NOMO-1 (cell line): ENCODE measurements around the gene HDAC9.

Experiments
- DNase-seq, 2 experiments: peaks; one replicate each; lab custom pipeline; 2025; ENCODE audit not compliant: unreplicated experiment in 2 of 2; lab: John Stamatoyannopoulos, UW

Gene HDAC9

DNA sequence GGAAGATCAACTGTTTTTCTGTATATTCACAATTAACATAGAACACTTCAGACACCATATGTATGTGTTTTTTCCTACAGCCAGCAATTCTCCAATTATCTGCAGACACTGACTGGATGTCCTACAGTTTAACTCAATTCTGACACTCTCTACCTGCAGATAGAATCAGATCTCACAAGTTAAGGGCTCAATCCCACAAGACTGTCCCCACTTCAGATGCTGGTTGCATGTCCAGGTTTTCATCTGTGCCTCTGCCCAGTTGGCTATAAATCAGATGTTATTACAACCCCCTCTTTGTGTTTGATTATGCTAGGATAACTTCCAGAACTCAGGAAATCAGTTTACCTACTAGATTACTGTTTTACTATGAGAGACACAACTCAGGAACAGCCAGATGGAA, 326.0 kb downstream of the HDAC9 start:
- no peak for DNase-seq

GRCh38 chr7:18824157-18824556, 328.6 kb downstream of the HDAC9 start:
- DNase-seq = no peak

- no peak for DNase-seq
Observed at GRCh38 chr7:18828260-18828993, 332.9 kb downstream of the HDAC9 start.

DNA sequence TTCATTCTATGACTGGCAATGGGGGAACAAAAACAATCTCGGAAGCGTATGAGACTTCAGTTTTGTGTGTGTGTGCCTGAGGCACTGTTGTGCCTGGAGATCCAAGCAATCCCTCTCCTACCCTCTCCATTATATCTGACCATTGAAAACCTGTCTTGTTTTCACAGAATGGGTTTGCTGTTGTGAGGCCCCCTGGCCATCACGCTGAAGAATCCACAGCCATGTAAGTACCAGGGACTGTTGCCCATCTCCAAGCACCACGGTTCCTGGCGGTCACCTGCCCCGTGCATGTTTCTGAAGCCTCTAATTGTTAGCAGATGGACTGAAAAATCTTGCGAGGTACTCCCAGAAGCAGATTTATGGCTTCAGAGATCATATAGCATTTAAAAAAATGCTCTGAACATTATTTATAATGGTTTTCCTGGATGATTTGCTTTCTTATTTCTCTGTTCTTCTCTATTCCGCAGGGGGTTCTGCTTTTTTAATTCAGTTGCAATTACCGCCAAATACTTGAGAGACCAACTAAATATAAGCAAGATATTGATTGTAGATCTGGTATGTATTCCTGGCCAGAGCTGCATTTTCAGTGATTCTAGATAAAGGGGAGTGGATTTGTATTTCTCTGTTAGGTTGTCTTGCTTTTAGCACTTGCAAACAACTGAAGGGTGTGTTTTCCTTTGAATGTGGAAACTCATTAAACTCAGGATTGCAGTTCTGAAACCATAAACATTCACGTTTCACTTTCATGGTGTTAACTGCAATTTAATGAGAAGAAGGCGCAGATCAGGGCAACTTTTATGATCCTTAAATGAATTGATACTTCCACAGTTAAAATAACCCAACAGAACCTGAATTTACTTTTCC, 333.7 kb downstream of the HDAC9 start:
- DNase-seq = peak in 1 of 2 experiments; percentile 77

- peak; percentile 48 to 84 for DNase-seq
Observed at GRCh38 chr7:18829858-18830285, 334.3 kb downstream of the HDAC9 start.

DNA sequence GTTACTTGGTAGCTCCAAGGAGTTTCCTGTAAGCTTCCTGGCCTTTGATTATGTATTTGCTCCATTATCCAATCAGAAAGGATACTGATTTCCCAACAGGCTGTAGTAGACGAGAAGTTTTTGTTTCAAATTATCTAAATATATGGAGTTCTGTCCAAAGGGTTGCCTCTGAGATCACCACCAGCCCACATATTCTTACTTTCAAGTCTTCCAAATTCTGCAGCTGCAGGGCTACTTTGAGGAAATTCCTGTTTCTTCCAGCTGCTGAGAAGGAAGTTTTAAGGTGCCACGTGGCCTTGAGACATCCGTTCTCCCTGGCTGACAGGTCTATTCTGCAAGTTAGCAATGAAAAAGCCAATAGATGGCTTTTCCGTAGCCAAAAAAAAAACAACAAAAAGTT, 335.9 kb downstream of the HDAC9 start:
- DNase-seq = no peak

DNA sequence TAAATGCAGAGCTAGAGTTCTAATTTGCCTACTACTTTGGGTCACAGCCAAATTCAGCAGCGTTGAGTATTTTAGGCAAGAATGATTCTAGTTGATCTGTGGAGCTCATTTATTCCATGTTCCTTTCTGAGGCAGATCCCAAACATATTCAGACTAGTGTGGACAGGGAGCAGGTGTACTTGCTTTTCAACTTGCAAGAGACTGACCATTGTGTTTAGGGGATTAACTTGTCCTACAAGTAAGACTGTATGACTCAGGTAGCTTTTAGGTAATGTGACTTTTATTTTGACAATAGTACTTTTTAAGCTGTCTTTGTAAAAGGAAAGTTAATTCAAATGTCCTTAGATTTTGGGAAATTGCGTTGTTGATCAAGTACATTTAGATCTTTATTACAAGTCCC, 336.4 kb downstream of the HDAC9 start:
- no peak for DNase-seq

GRCh38 chr7:18834577-18834976, 339.0 kb downstream of the HDAC9 start:
- peak; percentile 7 to 56 for DNase-seq

- peak; percentile 76 to 82 for DNase-seq
Observed at GRCh38 chr7:18835001-18835690, 339.6 kb downstream of the HDAC9 start.

DNA sequence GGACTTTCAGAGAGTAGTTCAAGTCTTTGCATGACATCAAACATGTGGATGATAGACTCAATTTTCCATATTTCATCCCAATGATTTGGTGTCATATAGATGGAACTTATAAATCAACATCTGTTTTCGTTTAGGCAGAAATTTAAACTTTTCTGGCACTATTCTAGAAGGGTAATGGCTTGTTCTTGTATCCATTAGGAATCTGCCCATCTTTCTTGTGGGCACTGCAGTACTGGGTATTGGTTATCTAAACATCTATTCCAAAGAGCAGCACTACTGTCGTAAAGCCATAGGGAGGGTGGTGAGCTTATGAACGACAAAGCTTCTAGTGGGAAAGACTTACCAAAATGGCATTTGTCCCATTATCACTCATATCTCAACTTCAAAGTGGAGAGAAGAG, 348.4 kb downstream of the HDAC9 start:
- no peak for DNase-seq

DNA sequence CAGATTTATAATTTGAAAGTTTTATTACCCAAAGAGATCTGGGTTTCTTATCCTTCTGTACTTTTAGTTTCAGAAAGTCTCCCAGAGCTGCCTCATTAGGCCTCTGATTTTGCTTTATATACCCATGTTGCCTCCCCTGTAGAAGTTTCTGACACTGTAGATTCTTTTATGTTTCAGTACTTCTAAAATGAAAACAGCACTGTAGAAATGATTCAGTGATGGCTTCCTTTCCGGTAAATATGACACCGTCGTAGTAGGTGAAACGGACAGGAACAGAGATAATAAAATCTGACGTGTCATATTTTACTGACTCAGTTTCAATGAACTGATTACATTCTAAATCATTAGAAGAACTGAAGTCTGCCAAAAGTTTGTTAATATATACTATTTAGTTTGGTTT, 349.2 kb downstream of the HDAC9 start:
- no peak for DNase-seq

GRCh38 chr7:18845700-18846099, 350.2 kb downstream of the HDAC9 start:
- no peak for DNase-seq

- DNase-seq = no peak
Observed at GRCh38 chr7:18846765-18847215, 351.2 kb downstream of the HDAC9 start.

GRCh38 chr7:18849130-18849529, 353.6 kb downstream of the HDAC9 start:
- no peak for DNase-seq

DNA sequence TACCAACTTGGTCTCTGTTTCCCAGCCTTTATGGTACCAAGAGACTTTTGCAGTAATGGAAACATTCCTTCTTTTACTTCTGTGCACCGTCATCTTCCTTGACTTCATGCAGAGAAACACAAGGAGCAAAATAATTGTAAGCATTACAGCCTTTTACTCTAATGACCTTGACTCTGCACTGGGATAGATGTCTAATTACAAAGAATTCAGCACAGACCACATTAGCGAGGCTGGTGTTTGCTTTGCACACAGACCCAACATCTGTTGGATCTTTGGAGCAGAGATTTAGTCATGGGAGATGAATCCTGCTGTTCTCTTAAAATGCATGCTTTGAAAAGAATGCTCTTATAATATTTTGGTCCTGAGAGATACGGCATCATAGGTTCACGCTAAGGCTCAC, 360.2 kb downstream of the HDAC9 start:
- DNase-seq = no peak

DNA sequence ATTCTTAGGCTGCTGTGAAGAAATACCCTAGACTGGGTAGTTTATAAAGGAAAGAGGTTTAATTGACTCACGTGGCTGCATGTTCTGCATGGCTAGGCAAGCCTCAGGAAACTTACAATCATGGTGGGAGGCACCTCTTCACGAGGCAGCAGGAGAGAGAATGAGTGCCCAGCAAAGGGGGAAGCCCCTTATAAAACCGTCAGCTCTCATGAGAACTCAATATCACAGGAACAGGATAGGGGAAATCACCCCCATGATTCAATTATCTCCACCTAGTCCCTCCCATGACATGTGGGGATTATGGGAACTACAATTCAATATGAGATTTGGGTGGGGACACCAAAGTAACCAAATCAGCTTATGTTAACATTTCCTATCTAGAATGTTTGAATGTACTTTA, 362.7 kb downstream of the HDAC9 start:
- no peak for DNase-seq

DNA sequence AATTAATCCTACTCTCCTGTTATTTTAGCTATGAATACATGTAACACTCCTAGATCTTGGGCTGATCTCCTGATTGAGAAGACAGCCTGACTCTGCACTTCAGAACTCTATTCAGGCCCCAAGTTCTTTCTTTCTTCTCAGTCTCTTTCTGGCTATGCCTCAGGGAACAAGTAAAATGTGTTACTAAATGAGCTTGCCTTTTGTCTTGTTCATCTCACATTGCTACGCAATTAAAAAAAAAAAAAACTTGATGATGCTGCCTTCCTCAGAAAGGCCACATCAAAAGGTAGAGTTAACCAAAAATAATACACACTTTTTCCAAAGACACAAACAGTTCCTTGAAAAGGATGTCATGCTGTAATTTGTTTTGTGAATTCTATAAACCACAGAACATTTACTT, 363.8 kb downstream of the HDAC9 start:
- no peak for DNase-seq

GRCh38 chr7:18860221-18860620, 364.7 kb downstream of the HDAC9 start:
- DNase-seq = no peak

DNA sequence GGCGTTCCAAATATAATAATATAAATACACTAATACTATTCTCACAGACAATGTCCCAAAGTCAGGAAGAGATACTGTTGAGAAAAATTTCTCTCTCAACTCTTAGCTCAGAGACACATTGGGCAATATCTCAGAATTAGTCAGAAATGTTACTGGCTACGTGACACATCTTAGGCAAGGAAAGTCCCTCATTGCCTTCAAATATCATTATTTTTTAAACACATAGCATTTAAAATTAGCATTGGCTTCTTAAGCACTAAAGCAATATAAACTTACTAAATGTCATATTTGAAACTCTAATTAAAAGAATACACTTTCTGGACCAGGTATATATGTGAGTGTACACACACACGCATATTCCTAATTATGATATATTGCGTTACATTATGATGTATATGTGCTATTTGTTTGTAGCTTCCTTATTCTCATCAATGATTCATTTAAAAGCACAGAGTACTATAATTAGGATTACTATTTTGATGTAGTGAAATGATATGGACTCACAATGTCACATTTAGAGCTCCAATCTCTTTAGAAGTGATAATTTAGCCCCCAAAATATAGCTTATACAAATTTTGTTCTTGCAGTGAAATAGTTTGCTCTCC, 366.1 kb downstream of the HDAC9 start:
- no peak for DNase-seq

GRCh38 chr7:18864967-18865366, 369.4 kb downstream of the HDAC9 start:
- DNase-seq = no peak
